HCT116 (cell line): ENCODE measurements around the gene AAK1. TPM values are rescaled to one million over a fixed set of nuclear protein-coding genes. Genes with fewer than 3 reads are reported as not detected.
A peak's percentile ranks its signal among the peaks of the same experiment; 100 is the strongest.

Experiments
- ATAC-seq: fragments of 200-7000 bp; cut with Tn5 transposase; 2 replicates; pipeline ENCODE4 v1.9.1; 2020; ENCODE audit warnings: mild to moderate bottlenecking, moderate library complexity
- BruUV-seq: library from RNA; stranded (reverse); fragments of 400-500 nt; replicated peaks from 2 replicates; lab custom pipeline; 2021; lab: Mats Ljungman, UMichigan
- CTCF ChIA-PET: fragments of 300-600 bp; sonication (Branson Sonifier 250); formaldehyde crosslinking; loops from one replicate; lab custom pipeline; 2021; ENCODE audit warnings: antibody characterized with exemption; lab: Charles Lee
- POLR2A ChIA-PET: fragments of 300-600, 350-600 bp; sonication (Branson Sonifier 250); formaldehyde crosslinking; loops from one replicate; lab custom pipeline; 2021; ENCODE audit warnings: antibody characterized with exemption; lab: Charles Lee
- RAD21 ChIA-PET, 2 experiments: fragments of 300-600 bp; sonication (Branson Sonifier 250); formaldehyde crosslinking; loops; one replicate each; lab custom pipeline; 2023; ENCODE audit warnings: low total read pairs in 2 of 2; ENCODE audit not compliant: uncharacterized antibody in 2 of 2, unreplicated experiment in 2 of 2, low non-redundant PET in 1 of 2; lab: Charles Lee
- DNase-seq: peaks from one replicate; pipeline ENCODE4 v3.0.0-alpha.2; 2010; ENCODE audit warnings: low read depth, low spot score
- H2AFZ ChIP-seq: fragments of 200-600 bp; shearing (Covaris generic), sonication (generic); 2 replicates; pipeline ENCODE4 v1.6.1; 2017; ENCODE audit warnings: low read depth, mixed run types, mixed read lengths, antibody characterized with exemption, low read length; ENCODE audit not compliant: poor library complexity, severe bottlenecking
- H3K27ac ChIP-seq: 2 replicates; pipeline ENCODE4 v1.5.1; 2012; ENCODE audit warnings: low read depth, low read length
- H3K27me3 ChIP-seq: fragments of 200-600 bp; sonication (generic); 2 replicates; pipeline ENCODE4 v1.6.1; 2016; ENCODE audit warnings: mixed run types, low read length, mixed read lengths; ENCODE audit not compliant: insufficient read depth
- H3K36me3 ChIP-seq, 2 experiments: fragments of 200-500 bp in 1 of 2; fragments of 200-600 bp in 1 of 2; sonication (Bioruptor generic) in 1 of 2; sonication (generic) in 1 of 2; 2 replicates each; pipeline versions ENCODE4 v1.5.1 to v1.6.1; 2014 to 2016; ENCODE audit warnings: low read length in 2 of 2, inconsistent platforms in 1 of 2, mixed read lengths in 1 of 2, mixed run types in 1 of 2; ENCODE audit not compliant: insufficient read depth in 2 of 2, control insufficient read depth in 1 of 2
- H3K4me1 ChIP-seq, 2 experiments: fragments of 200-600 bp in 1 of 2; sonication (generic) in 1 of 2; 2 replicates each; pipeline versions ENCODE4 v1.5.1 to v1.6.1; 2012 to 2017; ENCODE audit warnings: low read length in 2 of 2, inconsistent platforms in 1 of 2, mild to moderate bottlenecking in 1 of 2, mixed read lengths in 1 of 2, mixed run types in 1 of 2, moderate library complexity in 1 of 2; ENCODE audit not compliant: insufficient read depth in 2 of 2, control insufficient read depth in 1 of 2
- H3K4me2 ChIP-seq: fragments of 200-600 bp; sonication (generic); 2 replicates; pipeline ENCODE4 v1.6.1; 2017; ENCODE audit warnings: mixed run types, low read length, mixed read lengths
- H3K4me3 ChIP-seq, 2 experiments: fragments of 200-600 bp in 1 of 2; sonication (generic) in 1 of 2; replicated peaks in 1 of 2; 2 replicates each; pipeline ENCODE4 v1.5.1; 2011 to 2016; ENCODE audit warnings: low read length in 2 of 2, control low read depth in 1 of 2, low read depth in 1 of 2, mild to moderate bottlenecking in 1 of 2, mixed read lengths in 1 of 2, mixed run types in 1 of 2
- H3K79me2 ChIP-seq: fragments of 200-600 bp; sonication (generic); 2 replicates; pipeline ENCODE4 v1.6.1; 2017; ENCODE audit warnings: mild to moderate bottlenecking, mixed run types, low read length, moderate library complexity, mixed read lengths; ENCODE audit not compliant: insufficient read depth
- H3K9ac ChIP-seq: fragments of 200-600 bp; sonication (generic); 2 replicates; pipeline ENCODE4 v1.6.1; 2016; ENCODE audit warnings: low read length, mixed read lengths
- H3K9me2 ChIP-seq: fragments of 200-600 bp; sonication (generic), shearing (Covaris generic); 2 replicates; pipeline ENCODE4 v1.6.1; 2017; ENCODE audit warnings: mixed run types, mild to moderate bottlenecking, moderate library complexity; ENCODE audit not compliant: insufficient read depth
- H3K9me3 ChIP-seq, 2 experiments: fragments of 200-500 bp in 1 of 2; fragments of 200-600 bp in 1 of 2; sonication (Bioruptor generic) in 1 of 2; sonication (generic) in 1 of 2; 2 replicates each; pipeline ENCODE4 v1.6.1; 2014 to 2017; ENCODE audit warnings: low read length in 2 of 2, mixed read lengths in 2 of 2, inconsistent platforms in 1 of 2, low read depth in 1 of 2, mild to moderate bottlenecking in 1 of 2, mixed run types in 1 of 2, moderate library complexity in 1 of 2; ENCODE audit not compliant: control insufficient read depth in 1 of 2, insufficient read depth in 1 of 2
- H4K20me1 ChIP-seq: fragments of 200-600 bp; sonication (generic), shearing (Covaris generic); 2 replicates; pipeline ENCODE4 v1.6.1; 2017; ENCODE audit warnings: mixed run types, mild to moderate bottlenecking, moderate library complexity; ENCODE audit not compliant: insufficient read depth
- ATF3 ChIP-seq: IDR thresholded peaks from 2 replicates; pipeline ENCODE4 v1.6.1; 2012
- CEBPB ChIP-seq: IDR thresholded peaks from 2 replicates; pipeline ENCODE4 v1.6.1; 2012; ENCODE audit warnings: low read depth
- CTCF ChIP-seq, 3 experiments: fragments of 200-600 bp in 1 of 3; sonication (generic) in 1 of 3; IDR thresholded peaks in 2 of 3; conservative IDR thresholded peaks in 1 of 3; 2 replicates each; pipeline ENCODE4 v1.5.1; 2012 to 2017; ENCODE audit warnings: low read depth in 2 of 3, low read length in 2 of 3, antibody characterized with exemption in 1 of 3, borderline replicate concordance in 1 of 3, control low read depth in 1 of 3, mild to moderate bottlenecking in 1 of 3, mixed read lengths in 1 of 3, mixed run types in 1 of 3, moderate library complexity in 1 of 3; ENCODE audit not compliant: insufficient read depth in 1 of 3
- EGR1 ChIP-seq: IDR thresholded peaks from 2 replicates; pipeline ENCODE4 v1.6.1; 2012; ENCODE audit warnings: low read depth
- EZH2phosphoT487 ChIP-seq: fragments of 200-600 bp; IDR thresholded peaks from 2 replicates; pipeline ENCODE4 v1.6.1; 2018; ENCODE audit warnings: antibody characterized with exemption, borderline replicate concordance
- FOSL1 ChIP-seq: IDR thresholded peaks from 2 replicates; pipeline ENCODE4 v1.6.1; 2012; ENCODE audit warnings: low read depth
- JUND ChIP-seq: IDR thresholded peaks from 2 replicates; pipeline ENCODE4 v1.6.1; 2012
- POLR2A ChIP-seq: IDR thresholded peaks from 2 replicates; pipeline ENCODE4 v1.7.0; 2011; ENCODE audit warnings: borderline replicate concordance; ENCODE audit not compliant: insufficient read depth, insufficient read length; ENCODE audit errors: extremely low read depth
- POLR2AphosphoS5 ChIP-seq: IDR thresholded peaks from 2 replicates; pipeline ENCODE4 v1.6.1; 2011; ENCODE audit warnings: mild to moderate bottlenecking, low read depth, low read length, moderate library complexity
- RAD21 ChIP-seq: IDR thresholded peaks from 2 replicates; pipeline ENCODE4 v1.6.1; 2012; ENCODE audit warnings: low read depth, mild to moderate bottlenecking
- REST ChIP-seq: IDR thresholded peaks from 2 replicates; pipeline ENCODE4 v1.6.1; 2012; ENCODE audit warnings: low read depth
- SP1 ChIP-seq: IDR thresholded peaks from 2 replicates; pipeline ENCODE4 v1.6.1; 2012; ENCODE audit warnings: low read depth
- ZBTB33 ChIP-seq: IDR thresholded peaks from 2 replicates; pipeline ENCODE4 v1.6.1; 2011; ENCODE audit warnings: mild to moderate bottlenecking, low read length, moderate library complexity; ENCODE audit not compliant: insufficient replicate concordance; ENCODE audit errors: extremely low read depth
- ZFX ChIP-seq: fragments of 450-650 bp; IDR thresholded peaks from 2 replicates; pipeline ENCODE4 v1.6.1; 2017
- intact Hi-C: fragments of 100-400 bp; cut with micrococcal nuclease; formaldehyde crosslinking; loops from 2 replicates; pipeline ENCODE4 v1.10.0; 2022
- total RNA-seq: library from RNA; stranded (reverse); gene quantifications from one replicate; pipeline ENCODE4 v1.2.1, GENCODE V29; 2021; ENCODE audit not compliant: unreplicated experiment

AAK1 gene
- total RNA-seq, 1 experiment from 2014 or later = 32.0 TPM

- Histone ChIP-seq H3K4me1 (peaks cover 4 to 26% of the 10 kb centered on the region in 2 experiments), H3K9ac (no peak overlapping the region), H3K9me2 (no peaks in the 10 kb centered on the region), H2AFZ (no peak overlapping the region), H3K27me3 (no peaks in the 10 kb centered on the region), H4K20me1 (no peaks in the 10 kb centered on the region), H3K4me3 (no peak overlapping the region), H3K79me2 (no peaks in the 10 kb centered on the region; the same call in 1 of the 2 replicates), H3K9me3 (no peaks in the 10 kb centered on the region), H3K27ac (no peak overlapping the region), H3K36me3 (no peaks in the 10 kb centered on the region), H3K4me2 (peak overlapping the region; percentile 39)
- no peak for DNase-seq
- ChIA-PET RAD21 (no interaction called here), CTCF (interaction anchor here (1.7 kb wide), 1 partner anchor 116 kb away, joined by 4 read pairs; no protein-coding TSS in a partner anchor), POLR2A (no interaction called here)
- TF ChIP-seq POLR2AphosphoS5 = no peak
- no peak for TF ChIP-seq RAD21
- TF ChIP-seq EZH2phosphoT487 = no peak
- TF ChIP-seq JUND = no peak
- TF ChIP-seq FOSL1 = no peak
- no peak for TF ChIP-seq SP1
- TF ChIP-seq REST = no peak
- no peak for TF ChIP-seq ATF3
- no peak for TF ChIP-seq CEBPB
- TF ChIP-seq CTCF (IDR thresholded peaks at IDR 0.05 in 2 of 3, conservative IDR thresholded peaks at IDR 0.05 in 1 of 3; ENCODE audit: borderline replicate concordance in 1 of 3, insufficient read depth in 1 of 3, low read depth in 2 of 3, low read length in 2 of 3) = no peak
- TF ChIP-seq POLR2A = no peak
- TF ChIP-seq ZFX = no peak
- TF ChIP-seq ZBTB33 = no peak
- no peak for TF ChIP-seq EGR1
- BruUV-seq = no TSS peak
- intact Hi-C loops = no loop called here
- ATAC-seq = peak; percentile 41
Observed at GRCh38 chr2:69567157-69567908, 76.2 kb downstream of the AAK1 start.
